HG02870 (cell line): ENCODE results near the gene NEU1.

Experiments
- ATAC-seq: cut with Tn5 transposase; IDR thresholded peaks from one replicate; pipeline ENCODE4 v1.9.1; 2021; ENCODE audit warnings: mild to moderate bottlenecking, moderate library complexity; ENCODE audit not compliant: unreplicated experiment

Gene NEU1

GRCh38 chr6:31896856-31897611 lies 34.4 kb upstream of the NEU1 start:
- ATAC-seq: no peak

GRCh38 chr6:31896493-31896855 lies 33.9 kb upstream of the NEU1 start:
- ATAC-seq: no peak

- no peak for ATAC-seq
These were observed 30.2 kb upstream of the NEU1 start for GRCh38 chr6:31892821-31893220.

GRCh38 chr6:31889331-31889972 lies 26.8 kb upstream of the NEU1 start:
- no peak for ATAC-seq

- ATAC-seq: no peak
These were observed 25.9 kb upstream of the NEU1 start for GRCh38 chr6:31888276-31889258.

- ATAC-seq: no peak
These were observed 24.8 kb upstream of the NEU1 start for GRCh38 chr6:31887173-31888007.

GRCh38 chr6:31886541-31886991 lies 23.9 kb upstream of the NEU1 start:
- no peak for ATAC-seq

- ATAC-seq: no peak
These were observed 22.0 kb upstream of the NEU1 start for GRCh38 chr6:31884528-31885035.

- no peak for ATAC-seq
These were observed 21.1 kb upstream of the NEU1 start for GRCh38 chr6:31883676-31884075.

- no peak for ATAC-seq
These were observed 19.7 kb upstream of the NEU1 start for GRCh38 chr6:31882344-31882743.

- ATAC-seq: no peak
These were observed 18.7 kb upstream of the NEU1 start for GRCh38 chr6:31881136-31881859.

- no peak for ATAC-seq
These were observed 18.0 kb upstream of the NEU1 start for GRCh38 chr6:31880616-31881015.

- no peak for ATAC-seq
These were observed 17.3 kb upstream of the NEU1 start for GRCh38 chr6:31879901-31880300.

GRCh38 chr6:31879143-31879542 lies 16.5 kb upstream of the NEU1 start:
- ATAC-seq: no peak

- ATAC-seq: no peak
These were observed 16.1 kb upstream of the NEU1 start, which contains the start of gene SLC44A4 for GRCh38 chr6:31878726-31879125. TSS of gene SLC44A4 (minus strand) at chr6:31878997. CDS start at chr6:31878980, 17 bp downstream.

GRCh38 chr6:31878222-31878621 lies 15.6 kb upstream of the NEU1 start:
- ATAC-seq: no peak

GRCh38 chr6:31877651-31878161 lies 15.1 kb upstream of the NEU1 start:
- no peak for ATAC-seq

- ATAC-seq: no peak
These were observed 14.6 kb upstream of the NEU1 start for GRCh38 chr6:31877125-31877650.

GRCh38 chr6:31876357-31876756 lies 13.7 kb upstream of the NEU1 start:
- no peak for ATAC-seq
